HFF-Myc (cell line): ENCODE measurements around the gene MRPL54.
A peak's percentile ranks its signal among the peaks of the same experiment; 100 is the strongest.

Experiments used
- DNase-seq: peaks from one replicate; pipeline ENCODE4 v3.0.0-alpha.2; 2011; ENCODE audit warnings: low read depth; ENCODE audit errors: extremely low read depth
- H3K4me3 ChIP-seq: replicated peaks from 2 replicates; pipeline ENCODE4 v1.5.1; 2011; ENCODE audit warnings: low read depth, mild to moderate bottlenecking, control low read depth, low read length
- TF ChIP-seq, protein P1 (sequence below): IDR thresholded peaks from 2 replicates; pipeline ENCODE4 v1.5.1; 2012; ENCODE audit warnings: mild to moderate bottlenecking, low read depth, low read length, control low read depth; ENCODE audit errors: missing control alignments

The MRPL54 gene

DNA sequence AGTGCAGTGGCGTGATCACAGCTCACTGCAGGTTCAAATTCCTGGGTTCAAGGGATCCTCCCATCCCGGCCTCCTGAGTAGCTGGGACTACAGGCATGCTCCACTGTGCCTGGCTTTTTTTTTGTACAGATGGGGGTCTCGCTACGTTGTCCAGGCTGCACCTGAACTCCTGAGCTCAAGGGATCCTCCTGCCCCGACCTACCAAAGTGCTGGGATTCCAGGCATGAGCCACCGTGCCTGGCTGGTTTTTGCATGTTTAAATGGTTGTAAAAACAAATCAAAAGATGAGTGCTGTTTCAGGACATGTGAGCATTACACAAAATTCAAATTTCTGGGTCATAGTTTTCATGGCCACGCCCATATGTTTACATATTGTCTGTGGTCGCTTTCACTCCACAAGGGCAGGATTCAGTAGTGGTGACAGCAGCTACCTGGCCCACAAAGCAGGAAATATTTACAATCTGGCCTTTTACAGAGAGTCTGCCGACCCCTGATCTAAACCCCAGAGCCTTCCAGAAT, 18.4 kb downstream of the MRPL54 start:
- TF ChIP-seq, protein P1, sequence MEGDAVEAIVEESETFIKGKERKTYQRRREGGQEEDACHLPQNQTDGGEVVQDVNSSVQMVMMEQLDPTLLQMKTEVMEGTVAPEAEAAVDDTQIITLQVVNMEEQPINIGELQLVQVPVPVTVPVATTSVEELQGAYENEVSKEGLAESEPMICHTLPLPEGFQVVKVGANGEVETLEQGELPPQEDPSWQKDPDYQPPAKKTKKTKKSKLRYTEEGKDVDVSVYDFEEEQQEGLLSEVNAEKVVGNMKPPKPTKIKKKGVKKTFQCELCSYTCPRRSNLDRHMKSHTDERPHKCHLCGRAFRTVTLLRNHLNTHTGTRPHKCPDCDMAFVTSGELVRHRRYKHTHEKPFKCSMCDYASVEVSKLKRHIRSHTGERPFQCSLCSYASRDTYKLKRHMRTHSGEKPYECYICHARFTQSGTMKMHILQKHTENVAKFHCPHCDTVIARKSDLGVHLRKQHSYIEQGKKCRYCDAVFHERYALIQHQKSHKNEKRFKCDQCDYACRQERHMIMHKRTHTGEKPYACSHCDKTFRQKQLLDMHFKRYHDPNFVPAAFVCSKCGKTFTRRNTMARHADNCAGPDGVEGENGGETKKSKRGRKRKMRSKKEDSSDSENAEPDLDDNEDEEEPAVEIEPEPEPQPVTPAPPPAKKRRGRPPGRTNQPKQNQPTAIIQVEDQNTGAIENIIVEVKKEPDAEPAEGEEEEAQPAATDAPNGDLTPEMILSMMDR, result no peak
- H3K4me3 ChIP-seq, result no peak overlapping the region
- no peak for DNase-seq

DNA sequence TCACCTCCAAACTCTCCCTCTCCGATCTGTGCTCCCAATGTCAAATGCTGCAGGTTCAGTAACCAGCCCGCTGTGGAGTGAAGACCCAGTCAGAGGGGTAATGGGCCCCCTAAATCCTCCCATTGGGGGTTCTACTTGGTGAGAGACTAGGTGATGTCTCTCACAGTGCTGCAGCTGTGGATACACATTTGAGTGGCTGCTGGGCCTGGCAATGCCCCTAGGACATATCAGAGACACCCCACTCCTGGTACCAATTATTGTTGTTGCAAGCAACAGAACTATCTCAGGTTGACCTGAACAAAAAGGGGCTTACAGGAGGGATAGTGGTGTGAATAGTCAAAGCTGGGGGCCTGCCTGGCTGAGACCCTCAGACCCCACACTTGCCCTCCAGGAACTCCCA, 19.1 kb downstream of the MRPL54 start:
- DNase-seq, result no peak
- TF ChIP-seq, protein P1, result no peak
- no peak overlapping the region for H3K4me3 ChIP-seq

DNA sequence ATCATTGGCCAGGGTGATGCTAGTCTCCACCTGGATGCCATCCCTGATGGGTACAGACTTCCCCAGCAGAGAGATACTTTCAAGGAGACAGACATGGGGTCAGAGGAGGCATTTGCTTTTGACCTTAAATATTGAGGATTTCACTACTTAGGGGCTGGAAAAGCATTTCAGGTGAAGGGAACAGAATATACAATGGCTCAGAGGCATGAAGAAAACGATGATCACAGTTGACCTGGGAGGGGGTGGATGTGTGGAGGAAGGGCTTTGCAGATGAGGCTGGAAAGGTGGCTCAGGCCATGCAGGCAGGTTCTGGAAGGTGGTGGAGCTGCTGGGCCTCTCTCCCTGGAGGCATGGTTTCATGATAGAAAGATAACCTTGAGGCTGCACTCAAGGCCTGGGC, 19.8 kb downstream of the MRPL54 start:
- DNase-seq, result no peak
- H3K4me3 ChIP-seq, result no peak overlapping the region
- TF ChIP-seq, protein P1, result no peak

DNA sequence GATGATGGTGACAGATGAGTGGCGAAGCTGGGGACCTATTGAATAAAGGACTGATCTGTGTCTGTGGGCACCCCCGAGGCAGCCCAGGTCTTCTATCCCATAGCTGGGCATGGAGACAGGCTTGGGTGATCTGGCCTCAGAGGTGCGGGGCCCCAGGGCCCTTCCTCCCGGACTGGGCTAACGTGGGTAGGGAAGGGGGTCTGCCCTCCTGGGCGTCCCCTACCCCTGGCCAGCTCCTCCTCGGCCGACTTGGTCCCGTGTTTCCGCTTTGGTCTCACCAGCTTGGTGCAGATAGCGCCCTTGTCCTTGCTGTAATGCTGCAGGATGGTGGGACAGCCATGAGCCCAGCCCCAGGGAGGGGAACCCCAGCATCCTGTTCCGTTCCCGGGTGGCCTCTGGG, 20.4 kb downstream of the MRPL54 start:
- TF ChIP-seq, protein P1, result no peak
- no peak overlapping the region for H3K4me3 ChIP-seq

DNA sequence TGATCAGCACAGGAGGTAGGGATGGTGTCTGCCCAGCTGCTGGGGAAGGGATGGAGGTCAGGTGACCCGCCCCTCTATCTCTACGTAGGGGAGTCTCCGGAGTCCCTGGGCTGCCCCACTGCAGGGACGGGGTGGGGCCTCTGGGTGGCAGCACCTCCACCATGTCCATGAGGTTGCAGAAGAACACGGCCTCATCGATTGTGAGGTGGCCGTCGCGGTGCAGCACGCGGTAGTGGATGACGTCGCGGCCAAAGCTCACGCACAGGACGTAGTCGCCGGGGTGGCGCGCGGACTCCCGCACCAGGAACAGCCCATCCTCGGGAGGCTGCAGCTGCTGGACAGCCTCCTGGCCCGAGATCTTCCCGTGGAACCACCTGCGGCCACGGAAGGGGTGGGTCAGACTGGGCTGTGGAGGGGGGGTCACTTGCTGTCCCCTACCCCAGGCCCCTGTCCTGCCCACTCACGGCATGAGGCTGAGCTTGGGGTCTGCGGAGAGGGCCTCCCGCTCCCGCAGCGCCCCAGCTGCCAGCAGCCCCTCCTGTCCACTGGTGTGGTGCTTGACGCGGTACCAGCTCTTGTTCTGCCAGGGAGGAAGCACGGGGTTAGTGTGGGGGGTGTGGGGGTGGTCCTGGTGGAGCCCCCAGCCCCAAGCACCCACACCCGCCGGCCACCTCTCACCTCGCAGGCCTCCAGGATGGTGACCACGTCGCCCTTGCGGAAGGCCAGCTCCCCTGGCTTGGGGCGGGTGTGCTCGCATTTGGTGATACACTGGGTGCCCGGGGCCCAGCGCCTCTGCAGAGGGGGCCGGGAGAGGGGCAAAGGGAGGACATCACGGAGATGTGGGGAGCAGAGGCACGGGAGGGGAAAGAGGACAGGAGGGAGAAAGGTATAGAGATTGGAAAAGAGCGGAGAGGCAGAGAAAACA, 21.4 kb downstream of the MRPL54 start:
- TF ChIP-seq, protein P1, result peak; percentile 24
- no peak for DNase-seq
- H3K4me3 ChIP-seq, result no peak overlapping the region

More for the DNA sequence above, 20.4 kb downstream of the MRPL54 start:
- DNase-seq, result no peak

DNA sequence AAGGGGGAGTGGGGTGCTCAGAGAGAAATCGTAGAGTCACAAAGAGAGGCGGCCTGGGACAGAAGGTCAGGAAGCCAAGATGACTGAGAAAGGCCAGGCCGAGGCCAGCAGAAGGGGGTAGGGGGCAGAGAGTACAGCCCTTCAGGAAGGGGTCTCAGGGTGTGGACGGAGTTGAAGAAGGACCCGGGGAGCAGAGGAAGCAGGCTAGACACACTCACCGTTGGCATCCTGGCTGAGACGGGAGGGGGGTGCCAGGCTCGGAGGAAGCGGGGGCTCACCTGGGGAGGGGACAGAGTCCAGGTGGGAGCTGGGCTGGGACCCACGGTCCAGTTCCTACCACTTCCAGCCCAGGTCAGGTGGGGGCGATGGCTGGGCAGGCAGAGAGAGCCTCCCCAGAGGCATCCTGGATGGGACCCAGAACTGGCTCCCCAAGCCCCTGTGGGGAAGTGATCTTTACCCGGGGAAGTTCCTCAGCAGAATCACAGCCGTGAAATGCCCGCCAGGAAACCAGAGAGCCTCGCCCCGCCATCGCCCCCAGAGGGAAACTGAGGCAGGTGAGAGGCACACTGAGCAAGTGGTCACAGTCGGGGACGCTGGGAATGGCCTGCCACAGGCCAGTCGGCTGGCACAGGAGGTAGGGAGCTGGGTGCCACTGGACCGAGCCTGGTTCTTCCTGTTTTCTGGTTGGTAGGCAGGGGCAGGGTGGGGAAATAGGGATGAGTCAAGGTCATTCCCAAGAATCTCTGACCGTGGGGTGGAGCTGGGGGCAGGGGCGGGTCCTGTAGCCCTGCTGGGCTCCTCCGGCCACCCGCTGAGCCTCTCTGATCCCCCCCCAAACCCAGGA, 22.3 kb downstream of the MRPL54 start:
- TF ChIP-seq, protein P1, result no peak
- no peak for DNase-seq
- H3K4me3 ChIP-seq, result peak overlapping the region; percentile 37
